Tibial nerve (tissue), 3 donors: ENCODE data around the gene CCDC9B.

Experiments
- CTCF ChIP-seq, 5 experiments: fragments of 200-600 bp in 3 of 5; fragments of 450-650 bp in 2 of 5; sonication (generic) in 3 of 5; IDR thresholded peaks; one replicate each; pipeline ENCODE4 v1.5.1; 2016 to 2019; ENCODE audit warnings: antibody characterized with exemption in 5 of 5, mild to moderate bottlenecking in 3 of 5, moderate library complexity in 2 of 5
- POLR2A ChIP-seq, 2 donors: fragments of 450-650 bp; IDR thresholded peaks; one replicate each; pipeline ENCODE4 v1.6.1; 2017; ENCODE audit warnings: antibody characterized with exemption in 2 of 2, mild to moderate bottlenecking in 2 of 2, moderate library complexity in 2 of 2

- TF ChIP-seq CTCF (IDR thresholded peaks at IDR 0.05): no peak
- TF ChIP-seq POLR2A (IDR thresholded peaks at IDR 0.05): no peak
These were observed 44.7 kb downstream of the CCDC9B start for GRCh38 chr15:40295877-40296560.
